SK-N-MC (cell line): ENCODE results near the gene COL27A1.
"Not testable (repeated sequence)": the region's sequence is repeated elsewhere in the genome, so short reads cannot be mapped to it uniquely, and the experiment has no call there.

Experiments
- DNase-seq: peaks from one replicate; pipeline ENCODE4 v3.0.0-alpha.2; 2011; ENCODE audit warnings: low read depth, low spot score
- H3K27ac ChIP-seq: fragments of 200-600 bp; sonication (generic); 2 replicates; pipeline ENCODE4 v1.5.1; 2016; ENCODE audit warnings: mixed run types
- H3K36me3 ChIP-seq: fragments of 200-600 bp; sonication (generic); 2 replicates; pipeline ENCODE4 v1.6.1; 2017; ENCODE audit warnings: antibody characterized with exemption, low read length, mixed read lengths; ENCODE audit not compliant: insufficient read depth
- H3K4me3 ChIP-seq: fragments of 200-600 bp; sonication (generic); 2 replicates; pipeline ENCODE4 v1.5.1; 2016
- H3K9ac ChIP-seq: fragments of 200-600 bp; sonication (generic); 2 replicates; pipeline ENCODE4 v1.8.0; 2017; ENCODE audit warnings: mixed run types, mixed read lengths; ENCODE audit not compliant: insufficient read length
- H3K9me3 ChIP-seq: fragments of 200-600 bp; sonication (generic); 2 replicates; pipeline ENCODE4 v1.6.1; 2017; ENCODE audit warnings: low read depth, mild to moderate bottlenecking, antibody characterized with exemption, low read length, moderate library complexity, mixed read lengths
- EZH2 ChIP-seq: fragments of 200-600 bp; sonication (generic); IDR thresholded peaks from one replicate; pipeline ENCODE4 v1.6.1; 2017; ENCODE audit warnings: antibody characterized with exemption
- FOXP2 ChIP-seq: optimal IDR thresholded peaks from 2 replicates; pipeline ENCODE3; 2011; ENCODE audit warnings: mild to moderate bottlenecking, moderate library complexity; ENCODE audit not compliant: insufficient read depth; ENCODE audit errors: extremely low read length, control extremely low read depth
- POLR2AphosphoS5 ChIP-seq: IDR thresholded peaks from 2 replicates; pipeline ENCODE4 v1.6.1; 2012; ENCODE audit warnings: mild to moderate bottlenecking, low read depth, low read length, borderline replicate concordance

Gene COL27A1

GRCh38 chr9:114316605-114317230 is 161.4 kb downstream of the COL27A1 start:
- Histone ChIP-seq H3K27ac (peak overlapping the region; percentile 7; the same call in 1 of the 2 replicates), H3K9ac (peak overlapping the region; percentile 59), H3K4me3 (no peak overlapping the region), H3K9me3 (no peaks in the 10 kb centered on the region), H3K36me3 (no peaks in the 10 kb centered on the region)
- DNase-seq = no peak
- no peak for TF ChIP-seq POLR2AphosphoS5

- Histone ChIP-seq H3K36me3 (no peaks in the 10 kb centered on the region), H3K4me3 (no peak overlapping the region), H3K9me3 (no peaks in the 10 kb centered on the region), H3K27ac (peak overlapping the region; percentile 84), H3K9ac (peak overlapping the region; percentile 64)
- no peak for TF ChIP-seq EZH2
- no peak for TF ChIP-seq POLR2AphosphoS5
- DNase-seq = peak; percentile 64
Observed at GRCh38 chr9:114317665-114318357, 162.5 kb downstream of the COL27A1 start.

GRCh38 chr9:114318416-114318815 is 163.1 kb downstream of the COL27A1 start:
- peak overlapping the region; percentile 64 for H3K9ac ChIP-seq
- DNase-seq = no peak
- H3K36me3 ChIP-seq = no peaks in the 10 kb centered on the region
- TF ChIP-seq EZH2 = no peak
- no peaks in the 10 kb centered on the region for H3K9me3 ChIP-seq
- H3K4me3 ChIP-seq = no peak overlapping the region
- peak overlapping the region; percentile 84; the same call in 1 of the 2 replicates for H3K27ac ChIP-seq

GRCh38 chr9:114319147-114319546 is 163.8 kb downstream of the COL27A1 start:
- Histone ChIP-seq H3K27ac (no peak overlapping the region), H3K36me3 (no peaks in the 10 kb centered on the region), H3K9me3 (no peaks in the 10 kb centered on the region), H3K9ac (no peak overlapping the region), H3K4me3 (no peak overlapping the region)
- TF ChIP-seq EZH2 (no peak), FOXP2 (no peak), POLR2AphosphoS5 (no peak)
- DNase-seq = no peak

- H3K27ac ChIP-seq, H3K4me3 ChIP-seq, H3K9me3 ChIP-seq, DNase-seq, H3K36me3 ChIP-seq, H3K9ac ChIP-seq: not testable (repeated sequence)
Observed at GRCh38 chr9:114320710-114321109, 165.4 kb downstream of the COL27A1 start.

GRCh38 chr9:114321759-114322158 is 166.4 kb downstream of the COL27A1 start:
- TF ChIP-seq FOXP2 = no peak
- no peak for TF ChIP-seq EZH2
- no peak for TF ChIP-seq POLR2AphosphoS5
- Histone ChIP-seq H3K36me3 (no peaks in the 10 kb centered on the region), H3K27ac (no peak overlapping the region), H3K4me3 (no peak overlapping the region), H3K9me3 (no peaks in the 10 kb centered on the region), H3K9ac (no peak overlapping the region)
- no peak for DNase-seq

- not testable (repeated sequence) for DNase-seq, H3K27ac ChIP-seq
Observed at GRCh38 chr9:114322160-114322818, 167.0 kb downstream of the COL27A1 start.

GRCh38 chr9:114322831-114323531 is 167.6 kb downstream of the COL27A1 start, which contains the start of gene ORM1:
TSS of gene ORM1 (plus strand) at chr9:114323098. CDS start at chr9:114323134, 36 bp downstream.
- DNase-seq, H3K27ac ChIP-seq, H3K9ac ChIP-seq, H3K36me3 ChIP-seq, H3K9me3 ChIP-seq, H3K4me3 ChIP-seq: not testable (repeated sequence)

More at GRCh38 chr9:114322160-114322818, 167.0 kb downstream of the COL27A1 start:
- H3K4me3 ChIP-seq, H3K9me3 ChIP-seq, H3K36me3 ChIP-seq, H3K9ac ChIP-seq: not testable (repeated sequence)

GRCh38 chr9:114323849-114324248 is 168.5 kb downstream of the COL27A1 start:
- H3K27ac ChIP-seq, H3K4me3 ChIP-seq, H3K9ac ChIP-seq, H3K36me3 ChIP-seq, H3K9me3 ChIP-seq, DNase-seq: not testable (repeated sequence)
